Measurements from ENCODE around the gene SPEM3. TPM values are rescaled to one million over a fixed set of nuclear protein-coding genes. Genes with fewer than 3 reads are reported as not detected.

The SPEM3 gene
- total RNA-seq, 1 donor from 2014 or later: not detected

Other genes with a start within 250 kb of the SPEM3 start
- 0.13 TPM in 1 of 2 replicates, not detected in the other for gene ASGR1, start 249.5 kb upstream of the SPEM3 start, total RNA-seq
- gene DLG4, start 209.0 kb upstream of the SPEM3 start, total RNA-seq: 11.8 and 18.7 TPM in 2 replicates
- gene ACADVL, start 208.9 kb upstream of the SPEM3 start, total RNA-seq: 659 and 702 TPM in 2 replicates
- gene DVL2, start 194.3 kb upstream of the SPEM3 start, total RNA-seq: 71.0 and 80.5 TPM in 2 replicates
- 52.3 and 54.7 TPM in 2 replicates for gene PHF23, start 189.4 kb upstream of the SPEM3 start, total RNA-seq
- gene GABARAP, start 186.4 kb upstream of the SPEM3 start, total RNA-seq: 239 and 315 TPM in 2 replicates
- gene CTDNEP1, start 177.1 kb upstream of the SPEM3 start, total RNA-seq: 69.1 and 88.9 TPM in 2 replicates
- gene ELP5, start 176.6 kb upstream of the SPEM3 start, total RNA-seq: 75.1 and 81.8 TPM in 2 replicates
- not detected in 2 replicates for gene CLDN7, start 166.4 kb upstream of the SPEM3 start, total RNA-seq
- 20.0 and 28.3 TPM in 2 replicates for gene SLC2A4, start 147.1 kb upstream of the SPEM3 start, total RNA-seq
- gene YBX2, start 134.2 kb upstream of the SPEM3 start, total RNA-seq: 4.1 and 9.6 TPM in 2 replicates
- gene EIF5A, start 121.2 kb upstream of the SPEM3 start, total RNA-seq: 510 and 518 TPM in 2 replicates
- gene GPS2, start 113.5 kb upstream of the SPEM3 start, total RNA-seq: 92.2 and 95.8 TPM in 2 replicates
- gene NEURL4, start 99.5 kb upstream of the SPEM3 start, total RNA-seq: 19.5 and 22.3 TPM in 2 replicates
- not detected in 2 replicates for gene ACAP1, start 92.3 kb upstream of the SPEM3 start, total RNA-seq
- 10.0 and 10.1 TPM in 2 replicates for gene KCTD11, start 76.7 kb upstream of the SPEM3 start, total RNA-seq
- not detected in 2 replicates for gene TMEM95, start 73.7 kb upstream of the SPEM3 start, total RNA-seq
- gene TNK1, start 47.8 kb upstream of the SPEM3 start, total RNA-seq: not detected in 2 replicates
- gene PLSCR3, start 34.3 kb upstream of the SPEM3 start, total RNA-seq: 15.1 and 22.3 TPM in 2 replicates
- 69.6 and 76.5 TPM in 2 replicates for gene TMEM256, start 24.8 kb upstream of the SPEM3 start, total RNA-seq
- gene NLGN2, start 21.0 kb upstream of the SPEM3 start, total RNA-seq: 5.7 and 7.2 TPM in 2 replicates
- gene SPEM1, start 8.5 kb upstream of the SPEM3 start, total RNA-seq: not detected in 2 replicates
- gene SPEM2, start 3.2 kb upstream of the SPEM3 start, total RNA-seq: not detected in 2 replicates
- 0.13 and 0.21 TPM in 2 replicates for gene TMEM102, start 6.6 kb downstream of the SPEM3 start, total RNA-seq
- gene FGF11, start 10.7 kb downstream of the SPEM3 start, total RNA-seq: 41.7 and 89.9 TPM in 2 replicates
- 213 and 222 TPM in 2 replicates for gene CHRNB1, start 16.2 kb downstream of the SPEM3 start, total RNA-seq
- 32.8 and 38.0 TPM in 2 replicates for gene ZBTB4, start 50.8 kb downstream of the SPEM3 start, total RNA-seq
- not detected in 2 replicates for gene SLC35G6, start 52.6 kb downstream of the SPEM3 start, total RNA-seq
- gene POLR2A, start 55.5 kb downstream of the SPEM3 start, total RNA-seq: 41.2 and 47.1 TPM in 2 replicates
- gene TNFSF12, start 120.2 kb downstream of the SPEM3 start, total RNA-seq: 7.4 and 8.6 TPM in 2 replicates
- gene TNFSF13, start 129.9 kb downstream of the SPEM3 start, total RNA-seq: 0.11 TPM in 1 of 2 replicates, not detected in the other
- 93.6 and 114 TPM in 2 replicates for gene SENP3, start 133.1 kb downstream of the SPEM3 start, total RNA-seq
- 7.6 and 9.1 TPM in 2 replicates for gene CD68, start 150.8 kb downstream of the SPEM3 start, total RNA-seq
- gene MPDU1, start 155.0 kb downstream of the SPEM3 start, total RNA-seq: 185 and 199 TPM in 2 replicates
- gene SOX15, start 161.2 kb downstream of the SPEM3 start, total RNA-seq: 4.0 and 10.9 TPM in 2 replicates
- 85.2 and 85.6 TPM in 2 replicates for gene FXR2, start 186.0 kb downstream of the SPEM3 start, total RNA-seq
- 69.2 and 73.1 TPM in 2 replicates for gene SAT2, start 199.0 kb downstream of the SPEM3 start, total RNA-seq
- 0.43 and 1.4 TPM in 2 replicates for gene SHBG, start 201.3 kb downstream of the SPEM3 start, total RNA-seq
- not detected in 2 replicates for gene ATP1B2, start 222.1 kb downstream of the SPEM3 start, total RNA-seq

All from myocyte (in vitro differentiated cells).